Hematopoietic multipotent progenitor cell (in vitro differentiated cells): ENCODE results near the gene RAB3C. TPM values are rescaled to one million over a fixed set of nuclear protein-coding genes. Genes with fewer than 3 reads are reported as not detected.
"Not testable (repeated sequence)": the region's sequence is repeated elsewhere in the genome, so short reads cannot be mapped to it uniquely, and the experiment has no call there.

Experiments
- DNase-seq, 3 donors: peaks; one replicate each; pipeline ENCODE4 v3.0.0-alpha.2; 2011 to 2015; ENCODE audit warnings: low read depth in 2 of 3, low spot score in 2 of 3
- total RNA-seq: library from RNA; depleted of rRNA; stranded (reverse); fragments of >200 nt; gene quantifications from one replicate; pipeline ENCODE4 v1.2.3, GENCODE V29; 2012

Gene RAB3C
- 0.27 TPM for total RNA-seq

- DNase-seq: peak in 2 of 3 donors; percentile 84 to 93
These were observed at the start of gene RAB3C for GRCh38 chr5:58582803-58583491. Gene RAB3C (plus strand): TSS chr5:58583075. CDS start chr5:58583209, 134 bp downstream.

GRCh38 chr5:58541935-58542334, 40.9 kb upstream of the RAB3C start:
- DNase-seq: not testable (repeated sequence)

- no peak for DNase-seq
These were observed 40.2 kb upstream of the RAB3C start for GRCh38 chr5:58542709-58543108.

- DNase-seq: no peak
These were observed 39.2 kb upstream of the RAB3C start for GRCh38 chr5:58543723-58544122.

GRCh38 chr5:58544195-58544594, 38.7 kb upstream of the RAB3C start:
- DNase-seq: peak in 1 of 3 donors; percentile 51

- no peak for DNase-seq
These were observed 37.9 kb upstream of the RAB3C start for GRCh38 chr5:58544926-58545325.

- peak in 2 of 3 donors; percentile 33 to 39 for DNase-seq
These were observed 37.0 kb upstream of the RAB3C start for GRCh38 chr5:58545912-58546311.

- DNase-seq: no peak
These were observed 34.8 kb upstream of the RAB3C start for GRCh38 chr5:58548068-58548467.

GRCh38 chr5:58551492-58551891, 31.4 kb upstream of the RAB3C start:
- no peak for DNase-seq

- DNase-seq: not testable (repeated sequence)
These were observed 25.1 kb upstream of the RAB3C start for GRCh38 chr5:58557665-58558338.

GRCh38 chr5:58563016-58563700, 19.7 kb upstream of the RAB3C start:
- DNase-seq: not testable (repeated sequence)

GRCh38 chr5:58564043-58564832, 18.6 kb upstream of the RAB3C start:
- not testable (repeated sequence) for DNase-seq

GRCh38 chr5:58565033-58565432, 17.8 kb upstream of the RAB3C start:
- DNase-seq: no peak

- DNase-seq: no peak
These were observed 11.4 kb upstream of the RAB3C start for GRCh38 chr5:58571501-58571900.

GRCh38 chr5:58572973-58573372, 9.9 kb upstream of the RAB3C start:
- not testable (repeated sequence) for DNase-seq

- no peak for DNase-seq
These were observed 3.1 kb upstream of the RAB3C start for GRCh38 chr5:58579781-58580180.

GRCh38 chr5:58582019-58582802, 664 bp upstream of the RAB3C start:
- peak in 2 of 3 donors; percentile 13 to 25 for DNase-seq

GRCh38 chr5:58595952-58596351, 13.1 kb downstream of the RAB3C start:
- no peak for DNase-seq

- DNase-seq: no peak
These were observed 15.6 kb downstream of the RAB3C start for GRCh38 chr5:58598440-58598839.

- no peak for DNase-seq
These were observed 16.3 kb downstream of the RAB3C start for GRCh38 chr5:58599217-58599616.
